Measurements from ENCODE around the gene CAMK2N2.

Gene CAMK2N2

GRCh38 chr3:184239708-184240107 is 21.6 kb downstream of the CAMK2N2 start:
- DNase-seq = no peak

GRCh38 chr3:184239221-184239620 is 22.1 kb downstream of the CAMK2N2 start:
- no peak for DNase-seq

- DNase-seq = no peak
Observed at GRCh38 chr3:184238246-184238818, 23.0 kb downstream of the CAMK2N2 start.

GRCh38 chr3:184237807-184238206 is 23.5 kb downstream of the CAMK2N2 start:
- DNase-seq = no peak

- DNase-seq = no peak
Observed at GRCh38 chr3:184237211-184237610, 24.1 kb downstream of the CAMK2N2 start.

GRCh38 chr3:184236636-184237035 is 24.7 kb downstream of the CAMK2N2 start:
- no peak for DNase-seq

- no peak for DNase-seq
Observed at GRCh38 chr3:184236033-184236410, 25.3 kb downstream of the CAMK2N2 start.

- no peak for DNase-seq
Observed at GRCh38 chr3:184235381-184236032, 25.8 kb downstream of the CAMK2N2 start.

GRCh38 chr3:184234671-184235380 is 26.5 kb downstream of the CAMK2N2 start:
- DNase-seq = no peak

GRCh38 chr3:184234224-184234623 is 27.1 kb downstream of the CAMK2N2 start:
- DNase-seq = peak in 1 of 2 donors; percentile 15

GRCh38 chr3:184233127-184233843 is 28.1 kb downstream of the CAMK2N2 start:
- DNase-seq = no peak

- no peak for DNase-seq
Observed at GRCh38 chr3:184231671-184232070, 29.7 kb downstream of the CAMK2N2 start.

- no peak for DNase-seq
Observed at GRCh38 chr3:184230603-184231528, 30.5 kb downstream of the CAMK2N2 start.

GRCh38 chr3:184230081-184230602 is 31.2 kb downstream of the CAMK2N2 start:
- DNase-seq = no peak

GRCh38 chr3:184229394-184230080 is 31.8 kb downstream of the CAMK2N2 start, which contains the start of gene VWA5B2:
TSS of gene VWA5B2 (plus strand) at chr3:184229585. CDS start at chr3:184230529, 944 bp downstream.
- peak in 1 of 2 donors; percentile 15 for DNase-seq

- DNase-seq = no peak
Observed at GRCh38 chr3:184228376-184229137, 32.8 kb downstream of the CAMK2N2 start.

- DNase-seq = no peak
Observed at GRCh38 chr3:184227481-184227935, 33.8 kb downstream of the CAMK2N2 start.

GRCh38 chr3:184223946-184224345 is 37.4 kb downstream of the CAMK2N2 start:
- DNase-seq = no peak

- DNase-seq = no peak
Observed at GRCh38 chr3:184222521-184222920, 38.8 kb downstream of the CAMK2N2 start.

- DNase-seq = no peak
Observed at GRCh38 chr3:184218814-184219213, 42.5 kb downstream of the CAMK2N2 start.

Measured in hippocampal formation (tissue), 2 donors.